Endothelial cell of umbilical vein (primary cell): Measurements from ENCODE around the gene TRAPPC11. TPM values are rescaled to one million over a fixed set of nuclear protein-coding genes. Genes with fewer than 3 reads are reported as not detected.

Source experiments
- BruUV-seq: library from RNA; stranded (reverse); fragments of 400-500 nt; replicated peaks from 2 replicates; lab custom pipeline; 2021; lab: Mats Ljungman, UMichigan
- CTCF ChIA-PET: fragments of 300-600, 350-600 bp; sonication (Branson Sonifier 250); formaldehyde crosslinking; loops from one replicate; lab custom pipeline; 2021; ENCODE audit warnings: antibody characterized with exemption, inconsistent platforms; lab: Charles Lee
- POLR2A ChIA-PET: fragments of 300-600, 350-600 bp; sonication (Branson Sonifier 250); formaldehyde crosslinking; loops from one replicate; lab custom pipeline; 2021; ENCODE audit warnings: antibody characterized with exemption, inconsistent platforms; lab: Charles Lee
- DNase-seq: peaks from one replicate; pipeline ENCODE4 v3.0.0-alpha.2; 2011; ENCODE audit warnings: low read depth, low spot score
- FAIRE-seq: peaks from 2 replicates; lab custom pipeline; 2011; peaks lifted over from hg19 to GRCh38; lab: Jason Lieb, UNC
- H2AFZ ChIP-seq: 2 replicates; pipeline ENCODE4 v1.6.0; 2012; ENCODE audit warnings: low read depth, low read length, control low read depth, inconsistent platforms
- H3K27ac ChIP-seq: 2 replicates; pipeline ENCODE4 v1.5.1; 2011; ENCODE audit warnings: low read depth, mild to moderate bottlenecking, control low read depth, low read length, moderate library complexity; ENCODE audit not compliant: insufficient read depth
- H3K27me3 ChIP-seq, 2 experiments: 2 replicates each; pipeline versions ENCODE4 v1.6.0 to v1.6.1; 2011; ENCODE audit warnings: low read length in 2 of 2, mixed read lengths in 1 of 2; ENCODE audit not compliant: control insufficient read depth in 2 of 2, insufficient read depth in 2 of 2
- H3K36me3 ChIP-seq, 2 experiments: 2 replicates in 1 of 2; 3 replicates in 1 of 2; pipeline ENCODE4 v1.5.1; 2011; ENCODE audit warnings: low read length in 2 of 2, mild to moderate bottlenecking in 1 of 2, moderate library complexity in 1 of 2; ENCODE audit not compliant: control insufficient read depth in 2 of 2, insufficient read depth in 2 of 2; ENCODE audit errors: extremely low read depth in 1 of 2
- H3K4me1 ChIP-seq: 3 replicates; pipeline ENCODE4 v1.5.1; 2011; ENCODE audit warnings: mild to moderate bottlenecking, low read length; ENCODE audit not compliant: control insufficient read depth, insufficient read depth; ENCODE audit errors: extremely low read depth
- H3K4me2 ChIP-seq: 2 replicates; pipeline ENCODE4 v1.6.1; 2011; ENCODE audit warnings: low read length, control low read depth, mixed read lengths; ENCODE audit not compliant: insufficient read depth
- H3K4me3 ChIP-seq, 3 experiments: fragments of 200-600 bp in 1 of 3; sonication (generic), shearing (Covaris generic) in 1 of 3; replicated peaks in 1 of 3; 2 replicates each; pipeline ENCODE4 v1.5.1; 2011 to 2016; ENCODE audit warnings: control low read depth in 3 of 3, low read length in 3 of 3, mild to moderate bottlenecking in 2 of 3, inconsistent platforms in 1 of 3, low read depth in 1 of 3, moderate library complexity in 1 of 3; ENCODE audit not compliant: insufficient read depth in 1 of 3
- H3K79me2 ChIP-seq: 2 replicates; pipeline ENCODE4 v1.6.0; 2012; ENCODE audit warnings: low read length, inconsistent platforms; ENCODE audit not compliant: control insufficient read depth, insufficient read depth
- H3K9ac ChIP-seq: replicated peaks from 2 replicates; pipeline ENCODE3; 2011; ENCODE audit warnings: low read length, control low read depth; ENCODE audit not compliant: insufficient read depth; ENCODE audit errors: extremely low read depth
- H3K9me1 ChIP-seq: replicated peaks from 3 replicates; pipeline ENCODE4 v1.6.0; 2011; ENCODE audit warnings: mild to moderate bottlenecking, low read length; ENCODE audit not compliant: control insufficient read depth, insufficient read depth; ENCODE audit errors: extremely low read depth
- H3K9me3 ChIP-seq: replicated peaks from 2 replicates; pipeline ENCODE4 v1.5.1; 2012; ENCODE audit warnings: low read length, inconsistent platforms; ENCODE audit not compliant: control insufficient read depth, insufficient read depth
- H4K20me1 ChIP-seq: replicated peaks from 2 replicates; pipeline ENCODE3; 2011; ENCODE audit warnings: mild to moderate bottlenecking, low read length; ENCODE audit not compliant: control insufficient read depth, insufficient read depth; ENCODE audit errors: extremely low read depth
- EZH2 ChIP-seq: IDR thresholded peaks from 2 replicates; pipeline ENCODE4 v1.6.1; 2012; ENCODE audit warnings: borderline replicate concordance, low read depth, mild to moderate bottlenecking, moderate library complexity, low read length, inconsistent platforms; ENCODE audit not compliant: severe bottlenecking
- FOS ChIP-seq: IDR thresholded peaks from 2 replicates; pipeline ENCODE4 v1.6.1; 2011; ENCODE audit warnings: mild to moderate bottlenecking, low read length, moderate library complexity, borderline replicate concordance; ENCODE audit not compliant: insufficient read depth
- GATA2 ChIP-seq: IDR thresholded peaks from 2 replicates; pipeline ENCODE4 v1.7.0; 2011; ENCODE audit warnings: low read depth, mild to moderate bottlenecking, moderate library complexity, mixed read lengths, low read length; ENCODE audit not compliant: insufficient read length, insufficient read depth
- JUN ChIP-seq: IDR thresholded peaks from 2 replicates; pipeline ENCODE4 v1.6.1; 2011; ENCODE audit warnings: borderline replicate concordance, low read depth; ENCODE audit not compliant: insufficient read length, insufficient read depth
- MYC ChIP-seq: IDR thresholded peaks from one replicate; pipeline ENCODE4 v1.6.1; 2011; ENCODE audit warnings: mild to moderate bottlenecking, low read depth, low read length
- POLR2A ChIP-seq: IDR thresholded peaks from 2 replicates; pipeline ENCODE4 v1.6.1; 2012; ENCODE audit warnings: low read depth, mild to moderate bottlenecking, control low read depth, low read length
- POLR2AphosphoS5 ChIP-seq: IDR thresholded peaks from 2 replicates; pipeline ENCODE4 v1.6.1; 2012; ENCODE audit warnings: low read depth, mild to moderate bottlenecking, control low read depth, low read length, moderate library complexity; ENCODE audit not compliant: insufficient read depth
- dilution Hi-C: fragments of 300-500 bp; cut with MboI; formaldehyde crosslinking; loops from one replicate; pipeline ENCODE4 v1.15.0; 2019; ENCODE audit warnings: low sequenced_read_pairs; ENCODE audit not compliant: extremely low pct_ligation_motif_present
- intact Hi-C: fragments of 100-400 bp; cut with micrococcal nuclease; formaldehyde crosslinking; loops from one replicate; pipeline ENCODE4 v1.10.0; 2022
- polyA plus RNA-seq, 4 experiments: library from polyadenylated mRNA; depleted of rRNA in 3 of 4; stranded (reverse) in 3 of 4; unstranded in 1 of 4; fragments of >200 nt; gene quantifications; 2 replicates each; pipeline versions ENCODE4 v1.2.1 to v1.2.3, GENCODE V29; 2011 to 2012; ENCODE audit warnings: missing spikeins in 1 of 4
- total RNA-seq: library from RNA; stranded (reverse); gene quantifications from 2 replicates; pipeline ENCODE4 v1.2.3, GENCODE V29; 2021
- TF ChIP-seq, protein P1 (sequence below), 2 donors: IDR thresholded peaks; 1 replicate in 1 of 2; 2 replicates in 1 of 2; pipeline ENCODE4 v1.5.1; 2011; ENCODE audit warnings: low read length in 2 of 2, mild to moderate bottlenecking in 2 of 2, moderate library complexity in 2 of 2, control low read depth in 1 of 2, inconsistent platforms in 1 of 2, low read depth in 1 of 2; ENCODE audit not compliant: insufficient read depth in 1 of 2; ENCODE audit errors: extremely low read depth in 1 of 2
- TF ChIP-seq, protein P2 (sequence below): IDR thresholded peaks from 2 replicates; pipeline ENCODE4 v1.6.1; 2011; ENCODE audit not compliant: insufficient read depth, insufficient read length

Gene TRAPPC11
- total and polyA plus RNA-seq, 2 donors (not counting 3 experiments of a cell fraction or from before 2014, with no cell fraction given), result 21.2 to 32.1 TPM

DNA sequence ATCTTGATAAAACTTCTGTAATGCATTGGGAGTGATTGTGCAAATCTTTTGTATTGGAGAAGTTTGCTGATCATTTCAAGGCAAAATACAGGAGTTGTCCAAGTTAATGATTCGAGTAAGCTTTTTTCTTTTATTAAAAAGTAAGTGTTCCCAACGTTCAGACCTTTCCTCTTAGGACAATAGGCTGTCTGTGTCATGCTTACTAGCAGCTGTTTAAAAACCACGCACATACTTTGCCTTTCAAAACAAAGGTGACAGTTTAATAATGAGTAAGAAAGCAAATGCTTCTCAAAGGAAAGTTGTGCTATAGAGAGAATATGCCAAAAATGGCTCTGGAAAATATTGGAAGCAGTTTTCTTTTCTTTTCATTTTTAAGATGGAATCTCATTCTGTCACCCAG lies 11.2 kb downstream of the TRAPPC11 start:
- CTCF ChIA-PET, result interaction anchor here (1.6 kb wide), 1 partner anchor 10 kb away, joined by 6 read pairs; no protein-coding TSS in a partner anchor
- BruUV-seq, result no TSS peak
- TF ChIP-seq FOS, result no peak
- no peak for TF ChIP-seq JUN
- TF ChIP-seq POLR2A, result no peak
- TF ChIP-seq, protein P1, sequence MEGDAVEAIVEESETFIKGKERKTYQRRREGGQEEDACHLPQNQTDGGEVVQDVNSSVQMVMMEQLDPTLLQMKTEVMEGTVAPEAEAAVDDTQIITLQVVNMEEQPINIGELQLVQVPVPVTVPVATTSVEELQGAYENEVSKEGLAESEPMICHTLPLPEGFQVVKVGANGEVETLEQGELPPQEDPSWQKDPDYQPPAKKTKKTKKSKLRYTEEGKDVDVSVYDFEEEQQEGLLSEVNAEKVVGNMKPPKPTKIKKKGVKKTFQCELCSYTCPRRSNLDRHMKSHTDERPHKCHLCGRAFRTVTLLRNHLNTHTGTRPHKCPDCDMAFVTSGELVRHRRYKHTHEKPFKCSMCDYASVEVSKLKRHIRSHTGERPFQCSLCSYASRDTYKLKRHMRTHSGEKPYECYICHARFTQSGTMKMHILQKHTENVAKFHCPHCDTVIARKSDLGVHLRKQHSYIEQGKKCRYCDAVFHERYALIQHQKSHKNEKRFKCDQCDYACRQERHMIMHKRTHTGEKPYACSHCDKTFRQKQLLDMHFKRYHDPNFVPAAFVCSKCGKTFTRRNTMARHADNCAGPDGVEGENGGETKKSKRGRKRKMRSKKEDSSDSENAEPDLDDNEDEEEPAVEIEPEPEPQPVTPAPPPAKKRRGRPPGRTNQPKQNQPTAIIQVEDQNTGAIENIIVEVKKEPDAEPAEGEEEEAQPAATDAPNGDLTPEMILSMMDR (IDR thresholded peaks at IDR 0.05; ENCODE audit: extremely low read depth in 1 of 2, insufficient read depth in 1 of 2, low read depth in 1 of 2, low read length in 2 of 2), result no peak
- Histone ChIP-seq H3K4me2 (no peak overlapping the region), H2AFZ (no peak overlapping the region), H3K9me3 (no peaks in the 10 kb centered on the region), H3K79me2 (no peaks in the 10 kb centered on the region), H3K4me3 (no peak overlapping the region), H3K36me3 (peaks cover 12 to 21% of the 10 kb centered on the region in 2 experiments), H4K20me1 (no peaks in the 10 kb centered on the region), H3K27ac (no peak overlapping the region), H3K9ac (no peak overlapping the region), H3K27me3 (no peaks in the 10 kb centered on the region), H3K4me1 (no peaks in the 10 kb centered on the region), H3K9me1 (no peaks in the 10 kb centered on the region)
- dilution Hi-C loops (no loop called here), intact Hi-C loops (loop anchor here (5.0 kb wide), 1 partner anchor 198 kb away; no protein-coding TSS in a partner anchor)
- peak; percentile 50 for FAIRE-seq
- no peak for DNase-seq
- POLR2A ChIA-PET, result no interaction called here

DNA sequence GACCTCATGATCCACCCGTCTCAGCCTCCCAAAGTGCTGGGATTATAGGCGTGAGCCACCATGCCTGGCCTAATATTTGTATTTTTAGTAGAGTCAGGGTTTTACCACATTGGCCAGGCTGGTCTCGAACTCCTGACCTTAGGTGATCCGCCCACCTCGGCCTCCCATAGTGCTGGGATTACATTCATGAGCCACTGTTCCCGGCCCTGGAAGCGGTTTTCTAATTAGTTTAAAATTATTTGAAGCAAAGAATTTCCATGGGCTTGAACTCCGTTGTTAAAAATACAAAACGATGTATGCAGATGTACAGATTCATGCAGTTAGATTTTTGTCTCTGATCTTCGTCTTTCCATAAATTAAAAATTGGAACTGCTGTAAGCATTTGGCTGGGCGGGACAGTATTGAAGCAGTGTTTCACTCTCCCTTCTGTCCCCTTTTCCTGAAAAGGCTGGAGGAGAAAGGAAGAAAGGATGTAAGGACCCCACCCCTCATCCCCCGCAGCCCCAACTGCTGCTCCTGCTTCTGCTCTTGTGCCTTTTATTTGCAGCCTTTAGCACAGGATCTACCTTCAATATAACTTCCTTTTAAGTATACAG lies 12.0 kb downstream of the TRAPPC11 start:
- Histone ChIP-seq H3K4me2 (no peak overlapping the region), H3K79me2 (no peaks in the 10 kb centered on the region), H3K9me3 (no peaks in the 10 kb centered on the region), H3K27me3 (no peaks in the 10 kb centered on the region), H3K9me1 (no peaks in the 10 kb centered on the region), H3K4me3 (no peak overlapping the region), H4K20me1 (no peaks in the 10 kb centered on the region), H3K4me1 (no peaks in the 10 kb centered on the region), H3K9ac (no peak overlapping the region), H2AFZ (no peak overlapping the region), H3K27ac (no peak overlapping the region), H3K36me3 (peaks cover 8 to 17% of the 10 kb centered on the region in 2 experiments)
- dilution Hi-C loops, result no loop called here
- CTCF ChIA-PET, result no interaction called here
- no peak for FAIRE-seq
- DNase-seq, result no peak
- BruUV-seq, result no TSS peak
- POLR2A ChIA-PET, result no interaction called here
- TF ChIP-seq GATA2 (no peak), JUN (no peak), MYC (no peak), EZH2 (no peak), POLR2A (no peak), POLR2AphosphoS5 (no peak), FOS (no peak)
- TF ChIP-seq, protein P1 (IDR thresholded peaks at IDR 0.05; ENCODE audit: extremely low read depth in 1 of 2, insufficient read depth in 1 of 2, low read depth in 1 of 2, low read length in 2 of 2), result no peak
- TF ChIP-seq, protein P2, sequence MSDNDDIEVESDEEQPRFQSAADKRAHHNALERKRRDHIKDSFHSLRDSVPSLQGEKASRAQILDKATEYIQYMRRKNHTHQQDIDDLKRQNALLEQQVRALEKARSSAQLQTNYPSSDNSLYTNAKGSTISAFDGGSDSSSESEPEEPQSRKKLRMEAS, result no peak
- intact Hi-C loops, result loop anchor here (5.0 kb wide), 1 partner anchor 199 kb away; no protein-coding TSS in a partner anchor
